Keratinocyte (primary cell): ENCODE measurements around the gene ADAM15. TPM values are rescaled to one million over a fixed set of nuclear protein-coding genes. Genes with fewer than 3 reads are reported as not detected.

Source experiments
- DNase-seq: peaks from one replicate; pipeline ENCODE4 v3.0.0-alpha.2; 2011; ENCODE audit warnings: low read depth, missing footprints, low spot score
- FAIRE-seq: peaks from 2 replicates; lab custom pipeline; 2011; peaks lifted over from hg19 to GRCh38; lab: Jason Lieb, UNC
- H2AFZ ChIP-seq: 2 replicates; pipeline ENCODE4 v1.6.0; 2012; ENCODE audit warnings: low read length, control low read depth, inconsistent platforms; ENCODE audit not compliant: control insufficient read depth
- H3K27ac ChIP-seq: 2 replicates; pipeline ENCODE4 v1.5.1; 2011; ENCODE audit warnings: low read length; ENCODE audit not compliant: control insufficient read depth, insufficient read depth
- H3K27me3 ChIP-seq: 3 replicates; pipeline ENCODE4 v1.6.0; 2011; ENCODE audit warnings: low read length; ENCODE audit not compliant: control insufficient read depth, insufficient read depth; ENCODE audit errors: extremely low read depth
- H3K36me3 ChIP-seq, 2 experiments: 2 replicates in 1 of 2; 3 replicates in 1 of 2; pipeline ENCODE4 v1.5.1; 2011; ENCODE audit warnings: low read length in 2 of 2, mild to moderate bottlenecking in 1 of 2; ENCODE audit not compliant: control insufficient read depth in 2 of 2, insufficient read depth in 2 of 2; ENCODE audit errors: extremely low read depth in 1 of 2
- H3K4me1 ChIP-seq: 3 replicates; pipeline ENCODE4 v1.5.1; 2011; ENCODE audit warnings: low read length; ENCODE audit not compliant: control insufficient read depth, insufficient read depth; ENCODE audit errors: extremely low read depth
- H3K4me2 ChIP-seq: 3 replicates; pipeline ENCODE4 v1.6.0; 2011; ENCODE audit warnings: low read depth, low read length; ENCODE audit not compliant: control insufficient read depth, insufficient read depth; ENCODE audit errors: extremely low read depth
- H3K4me3 ChIP-seq, 3 experiments: fragments of 200-600 bp in 1 of 3; sonication (generic) in 1 of 3; 2 replicates in 2 of 3; 3 replicates in 1 of 3; pipeline ENCODE4 v1.5.1; 2011 to 2016; ENCODE audit warnings: low read length in 3 of 3, mild to moderate bottlenecking in 3 of 3, control low read depth in 2 of 3, inconsistent platforms in 1 of 3, low read depth in 1 of 3, mixed read lengths in 1 of 3, mixed run types in 1 of 3, moderate library complexity in 1 of 3; ENCODE audit not compliant: control insufficient read depth in 2 of 3, insufficient read depth in 2 of 3; ENCODE audit errors: extremely low read depth in 1 of 3
- H3K79me2 ChIP-seq: 2 replicates; pipeline ENCODE4 v1.6.0; 2012; ENCODE audit warnings: low read length; ENCODE audit not compliant: control insufficient read depth, insufficient read depth
- H3K9ac ChIP-seq: 3 replicates; pipeline ENCODE4 v1.6.0; 2011; ENCODE audit warnings: low read length; ENCODE audit not compliant: control insufficient read depth, insufficient read depth; ENCODE audit errors: extremely low read depth
- H3K9me1 ChIP-seq: 3 replicates; pipeline ENCODE4 v1.6.0; 2011; ENCODE audit warnings: low read length; ENCODE audit not compliant: control insufficient read depth, insufficient read depth; ENCODE audit errors: extremely low read depth
- H3K9me3 ChIP-seq: 2 replicates; pipeline ENCODE4 v1.5.1; 2012; ENCODE audit warnings: low read depth, low read length; ENCODE audit not compliant: control insufficient read depth
- H4K20me1 ChIP-seq: 3 replicates; pipeline ENCODE4 v1.6.0; 2011; ENCODE audit warnings: low read length; ENCODE audit not compliant: control insufficient read depth, insufficient read depth; ENCODE audit errors: extremely low read depth
- EZH2 ChIP-seq: IDR thresholded peaks from one replicate; pipeline ENCODE4 v1.6.1; 2012; ENCODE audit warnings: inconsistent platforms, mild to moderate bottlenecking, low read length, moderate library complexity
- dilution Hi-C: fragments of 300-500 bp; cut with MboI; formaldehyde crosslinking; loops from one replicate; pipeline ENCODE4 v1.7.0; 2020; ENCODE audit warnings: low sequenced_read_pairs; ENCODE audit not compliant: extremely low pct_ligation_motif_present
- polyA plus RNA-seq, 5 experiments: library from polyadenylated mRNA; depleted of rRNA in 3 of 5; stranded (reverse) in 3 of 5; stranded (forward) in 1 of 5; unstranded in 1 of 5; fragments of >200 nt; gene quantifications; 1 replicate in 1 of 5; 2 replicates in 3 of 5; 3 replicates in 1 of 5; pipeline versions ENCODE4 v1.2.1 to v1.2.3, GENCODE V29; 2011 to 2012; ENCODE audit warnings: missing spikeins in 2 of 5, low read depth in 1 of 5, low replicate concordance in 1 of 5
- TF ChIP-seq, protein P1 (sequence below), 3 experiments: IDR thresholded peaks in 1 of 3; conservative IDR thresholded peaks in 1 of 3; optimal IDR thresholded peaks in 1 of 3; 2 replicates in 2 of 3; 3 replicates in 1 of 3; pipeline versions ENCODE3 to v1.5.1; 2011; ENCODE audit warnings: low read length in 3 of 3, mild to moderate bottlenecking in 3 of 3, moderate library complexity in 2 of 3, control low read depth in 1 of 3, inconsistent platforms in 1 of 3; ENCODE audit not compliant: insufficient read depth in 2 of 3; ENCODE audit errors: extremely low read depth in 1 of 3

Gene ADAM15
- polyA plus RNA-seq, 1 donor (not counting 4 experiments of a cell fraction or from before 2014, with no cell fraction given): 131 TPM

DNA sequence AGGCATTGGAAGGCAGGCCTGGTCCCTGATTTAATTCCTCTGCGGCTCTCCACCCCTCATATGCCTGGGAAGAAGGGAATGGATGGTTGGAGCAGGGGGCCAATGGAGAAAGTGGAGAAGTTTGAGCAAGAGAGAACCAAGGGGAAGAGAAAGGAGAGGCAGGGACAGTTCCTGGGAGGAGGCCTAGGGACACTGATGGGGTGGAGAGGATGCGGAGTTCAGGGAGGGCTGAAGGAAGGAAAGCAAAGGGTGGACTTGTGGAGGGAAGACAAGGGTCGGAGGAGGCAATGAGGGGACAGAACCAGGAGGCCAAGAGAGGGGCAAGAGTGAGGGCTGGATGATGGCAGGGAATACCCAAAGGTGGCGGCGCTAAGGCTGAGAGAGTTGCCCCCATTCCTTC lies 41.4 kb upstream of the ADAM15 start:
- H3K9ac ChIP-seq: peak overlapping the region; percentile 9
- H3K4me3 ChIP-seq: peak overlapping the region in 1 of 3 experiments; percentile 37
- peaks cover 82% of the 10 kb centered on the region for H3K4me1 ChIP-seq

DNA sequence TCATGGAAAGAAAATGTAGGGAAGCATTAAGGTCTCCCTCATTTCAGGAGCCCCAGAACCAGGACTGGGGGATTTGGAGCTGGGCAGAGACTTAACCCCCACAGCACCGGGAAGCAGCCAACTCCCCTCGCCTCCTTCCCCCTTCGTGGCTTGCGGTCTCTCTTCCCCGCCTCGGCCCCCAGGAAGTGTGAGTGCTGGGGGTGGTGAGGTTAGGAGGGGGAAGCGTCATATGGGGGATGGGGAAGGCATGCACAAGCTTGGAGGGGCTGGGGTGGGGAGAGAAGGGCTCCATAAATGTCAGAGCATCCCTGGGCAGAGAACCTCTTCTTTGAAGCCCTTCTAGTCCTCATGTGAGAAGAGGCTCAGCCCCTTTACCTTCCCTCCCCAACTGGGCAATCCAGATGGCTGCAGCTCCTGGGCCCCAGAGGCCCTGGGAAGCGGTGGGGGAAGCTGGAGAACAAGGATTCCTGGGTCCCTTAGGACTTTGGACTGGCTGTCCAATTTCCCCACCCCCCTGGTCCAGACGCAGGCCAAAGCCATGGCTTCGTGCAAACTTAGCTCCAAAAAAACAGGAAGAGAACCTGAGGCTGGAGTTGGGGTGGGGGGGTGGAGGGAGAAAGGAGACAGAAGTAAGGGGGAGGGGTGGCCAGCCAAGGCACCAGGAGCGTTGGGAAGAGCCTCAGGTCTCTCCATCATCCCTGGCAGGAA lies 40.8 kb upstream of the ADAM15 start:
- Histone ChIP-seq H3K9ac (no peak overlapping the region), H3K4me3 (no peak overlapping the region), H3K4me1 (peaks cover 76% of the 10 kb centered on the region), H3K27me3 (no peaks in the 10 kb centered on the region), H3K79me2 (peaks cover 60% of the 10 kb centered on the region), H3K9me3 (no peaks in the 10 kb centered on the region), H4K20me1 (peaks cover 6% of the 10 kb centered on the region), H3K9me1 (no peaks in the 10 kb centered on the region), H3K36me3 (peaks cover 18 to 50% of the 10 kb centered on the region in 2 experiments), H3K4me2 (peak overlapping the region; percentile 45), H2AFZ (no peak overlapping the region), H3K27ac (no peak overlapping the region)
- DNase-seq (no peak), FAIRE-seq (no peak)
- dilution Hi-C loops: no loop called here
- TF ChIP-seq, protein P1, sequence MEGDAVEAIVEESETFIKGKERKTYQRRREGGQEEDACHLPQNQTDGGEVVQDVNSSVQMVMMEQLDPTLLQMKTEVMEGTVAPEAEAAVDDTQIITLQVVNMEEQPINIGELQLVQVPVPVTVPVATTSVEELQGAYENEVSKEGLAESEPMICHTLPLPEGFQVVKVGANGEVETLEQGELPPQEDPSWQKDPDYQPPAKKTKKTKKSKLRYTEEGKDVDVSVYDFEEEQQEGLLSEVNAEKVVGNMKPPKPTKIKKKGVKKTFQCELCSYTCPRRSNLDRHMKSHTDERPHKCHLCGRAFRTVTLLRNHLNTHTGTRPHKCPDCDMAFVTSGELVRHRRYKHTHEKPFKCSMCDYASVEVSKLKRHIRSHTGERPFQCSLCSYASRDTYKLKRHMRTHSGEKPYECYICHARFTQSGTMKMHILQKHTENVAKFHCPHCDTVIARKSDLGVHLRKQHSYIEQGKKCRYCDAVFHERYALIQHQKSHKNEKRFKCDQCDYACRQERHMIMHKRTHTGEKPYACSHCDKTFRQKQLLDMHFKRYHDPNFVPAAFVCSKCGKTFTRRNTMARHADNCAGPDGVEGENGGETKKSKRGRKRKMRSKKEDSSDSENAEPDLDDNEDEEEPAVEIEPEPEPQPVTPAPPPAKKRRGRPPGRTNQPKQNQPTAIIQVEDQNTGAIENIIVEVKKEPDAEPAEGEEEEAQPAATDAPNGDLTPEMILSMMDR (optimal IDR thresholded peaks at IDR 0.05 in 1 of 3, IDR thresholded peaks at IDR 0.05 in 1 of 3, conservative IDR thresholded peaks at IDR 0.05 in 1 of 3; ENCODE audit: extremely low read depth in 1 of 3, insufficient read depth in 2 of 3, low read length in 3 of 3): no peak
- no peak for TF ChIP-seq EZH2

More for the DNA sequence above, 41.4 kb upstream of the ADAM15 start:
- Histone ChIP-seq H2AFZ (no peak overlapping the region), H3K9me1 (no peaks in the 10 kb centered on the region), H3K4me2 (peak overlapping the region; percentile 45), H3K79me2 (peaks cover 65% of the 10 kb centered on the region), H3K27ac (no peak overlapping the region), H4K20me1 (peaks cover 6% of the 10 kb centered on the region), H3K27me3 (no peaks in the 10 kb centered on the region), H3K9me3 (no peaks in the 10 kb centered on the region), H3K36me3 (peaks cover 14 to 47% of the 10 kb centered on the region in 2 experiments)
- dilution Hi-C loops: no loop called here
- TF ChIP-seq, protein P1 (optimal IDR thresholded peaks at IDR 0.05 in 1 of 3, IDR thresholded peaks at IDR 0.05 in 1 of 3, conservative IDR thresholded peaks at IDR 0.05 in 1 of 3; ENCODE audit: extremely low read depth in 1 of 3, insufficient read depth in 2 of 3, low read length in 3 of 3): no peak
- TF ChIP-seq EZH2: no peak
- no peak for DNase-seq
- peak; percentile 17 for FAIRE-seq
